ENCODE results near the gene WWC1. TPM values are rescaled to one million over a fixed set of nuclear protein-coding genes. Genes with fewer than 3 reads are reported as not detected.

WWC1 gene
- total RNA-seq, 2 experiments from 2014 or later: 1.0 to 1.3 TPM

DNA sequence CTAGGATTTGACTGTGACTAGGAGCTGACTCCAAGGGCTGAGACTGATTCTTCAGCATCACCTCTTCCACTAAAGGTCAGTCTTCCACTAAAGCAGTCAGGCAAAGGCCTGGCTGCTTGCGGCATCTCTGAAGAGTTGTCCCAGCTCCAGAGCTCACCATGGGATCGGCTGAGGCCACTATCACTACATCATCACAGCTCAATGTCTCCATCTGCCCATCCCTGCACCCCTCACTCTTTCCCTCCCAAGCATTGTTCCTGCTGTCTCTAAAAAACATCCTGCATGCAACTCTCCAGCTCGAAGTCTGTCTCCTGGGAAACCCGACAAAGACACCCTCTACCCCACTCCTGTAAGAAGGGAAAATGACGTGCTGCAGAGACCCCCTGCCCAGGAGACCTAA is 15.5 kb upstream of the WWC1 start:
- Histone ChIP-seq H3K27ac (ENCODE audit: low read depth in 1 of 2, low read length in 2 of 2) (no peak overlapping the region), H3K36me3 (ENCODE audit: insufficient read depth, low read length) (no peaks in the 10 kb centered on the region), H3K4me1 (ENCODE audit: insufficient read depth, low read length) (no peaks in the 10 kb centered on the region), H3K27me3 (ENCODE audit: control insufficient read depth in 1 of 2, insufficient read depth in 2 of 2, low read length in 2 of 2) (no peaks in the 10 kb centered on the region), H3K9me3 (ENCODE audit: control insufficient read depth in 1 of 2, insufficient read depth in 1 of 2, low read length in 2 of 2) (no peaks in the 10 kb centered on the region), H3K4me3 (ENCODE audit: low read length) (no peak overlapping the region)
- H3K9me3 Mint-ChIP-seq: no peaks in the 10 kb centered on the region
- no peaks in the 10 kb centered on the region for H3K36me3 Mint-ChIP-seq (ENCODE audit: low read depth)
- DNase-seq: no peak
- ChIA-PET CTCF (no interaction called here), POLR2A (no interaction called here)
- H3K27ac Mint-ChIP-seq: no peak overlapping the region
- no peak overlapping the region for H3K4me3 Mint-ChIP-seq
- intact Hi-C loops (cut with DNase I, micrococcal nuclease): no loop called here
- no peaks in the 10 kb centered on the region for H3K4me1 Mint-ChIP-seq (ENCODE audit: low read depth)
- H3K27me3 Mint-ChIP-seq: peaks cover 28% of the 10 kb centered on the region
- TF ChIP-seq, protein P1, sequence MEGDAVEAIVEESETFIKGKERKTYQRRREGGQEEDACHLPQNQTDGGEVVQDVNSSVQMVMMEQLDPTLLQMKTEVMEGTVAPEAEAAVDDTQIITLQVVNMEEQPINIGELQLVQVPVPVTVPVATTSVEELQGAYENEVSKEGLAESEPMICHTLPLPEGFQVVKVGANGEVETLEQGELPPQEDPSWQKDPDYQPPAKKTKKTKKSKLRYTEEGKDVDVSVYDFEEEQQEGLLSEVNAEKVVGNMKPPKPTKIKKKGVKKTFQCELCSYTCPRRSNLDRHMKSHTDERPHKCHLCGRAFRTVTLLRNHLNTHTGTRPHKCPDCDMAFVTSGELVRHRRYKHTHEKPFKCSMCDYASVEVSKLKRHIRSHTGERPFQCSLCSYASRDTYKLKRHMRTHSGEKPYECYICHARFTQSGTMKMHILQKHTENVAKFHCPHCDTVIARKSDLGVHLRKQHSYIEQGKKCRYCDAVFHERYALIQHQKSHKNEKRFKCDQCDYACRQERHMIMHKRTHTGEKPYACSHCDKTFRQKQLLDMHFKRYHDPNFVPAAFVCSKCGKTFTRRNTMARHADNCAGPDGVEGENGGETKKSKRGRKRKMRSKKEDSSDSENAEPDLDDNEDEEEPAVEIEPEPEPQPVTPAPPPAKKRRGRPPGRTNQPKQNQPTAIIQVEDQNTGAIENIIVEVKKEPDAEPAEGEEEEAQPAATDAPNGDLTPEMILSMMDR (IDR thresholded peaks at IDR 0.05): no peak
- ATAC-seq (ENCODE audit: poor library complexity): no peak

DNA sequence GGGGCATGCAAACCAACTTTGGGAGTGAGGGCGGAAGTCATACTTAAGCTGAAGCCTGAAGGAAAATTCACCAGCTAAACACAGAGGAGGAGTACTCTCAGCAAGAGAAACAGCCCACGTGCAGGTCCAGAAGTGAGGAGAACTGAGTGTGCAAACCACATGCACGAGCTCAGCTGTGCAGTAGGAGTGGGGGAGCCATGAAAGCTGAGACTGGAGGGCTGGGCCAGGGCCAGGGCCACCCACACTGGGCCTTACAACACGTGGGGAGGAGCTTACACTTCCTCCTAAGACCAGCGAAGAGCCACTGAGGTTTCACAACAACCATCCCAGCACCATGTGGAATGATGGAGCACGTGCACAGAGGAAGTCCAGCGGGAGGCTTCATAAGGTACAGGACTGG is 9.3 kb upstream of the WWC1 start:
- Histone ChIP-seq H3K27me3 (ENCODE audit: control insufficient read depth in 1 of 2, insufficient read depth in 2 of 2, low read length in 2 of 2) (peaks cover 0 to under 1% of the 10 kb centered on the region in 2 experiments), H3K4me3 (ENCODE audit: low read length) (no peak overlapping the region), H3K9me3 (ENCODE audit: control insufficient read depth in 1 of 2, insufficient read depth in 1 of 2, low read length in 2 of 2) (peaks cover 7 to 13% of the 10 kb centered on the region in 2 experiments), H3K36me3 (ENCODE audit: insufficient read depth, low read length) (no peaks in the 10 kb centered on the region), H3K4me1 (ENCODE audit: insufficient read depth, low read length) (no peaks in the 10 kb centered on the region), H3K27ac (ENCODE audit: low read depth in 1 of 2, low read length in 2 of 2) (no peak overlapping the region)
- TF ChIP-seq, protein P1 (IDR thresholded peaks at IDR 0.05): no peak
- DNase-seq: no peak
- H3K9me3 Mint-ChIP-seq: peaks cover 5% of the 10 kb centered on the region
- intact Hi-C loops (cut with DNase I, micrococcal nuclease): no loop called here
- H3K4me3 Mint-ChIP-seq: no peak overlapping the region
- H3K27ac Mint-ChIP-seq: no peak overlapping the region
- H3K36me3 Mint-ChIP-seq (ENCODE audit: low read depth): no peaks in the 10 kb centered on the region
- no peaks in the 10 kb centered on the region for H3K4me1 Mint-ChIP-seq (ENCODE audit: low read depth)
- CTCF ChIA-PET: no interaction called here
- POLR2A ChIA-PET: no interaction called here
- peaks cover 16% of the 10 kb centered on the region for H3K27me3 Mint-ChIP-seq
- ATAC-seq (ENCODE audit: poor library complexity): no peak

GRCh38 chr5:168284809-168285208 is 6.6 kb upstream of the WWC1 start:
- no peak overlapping the region for H3K27ac ChIP-seq (ENCODE audit: low read depth in 1 of 2, low read length in 2 of 2)
- DNase-seq (no peak), ATAC-seq (ENCODE audit: poor library complexity) (no peak)
- Mint-ChIP-seq H3K36me3 (ENCODE audit: low read depth) (no peaks in the 10 kb centered on the region), H3K27me3 (peaks cover 34% of the 10 kb centered on the region), H3K4me1 (ENCODE audit: low read depth) (peaks cover 2% of the 10 kb centered on the region), H3K9me3 (peaks cover 8% of the 10 kb centered on the region), H3K27ac (no peak overlapping the region), H3K4me3 (no peak overlapping the region)
- H3K4me1 ChIP-seq (ENCODE audit: insufficient read depth, low read length): no peaks in the 10 kb centered on the region
- POLR2A ChIA-PET: no interaction called here
- intact Hi-C loops (cut with DNase I, micrococcal nuclease): no loop called here
- H3K9me3 ChIP-seq (ENCODE audit: control insufficient read depth in 1 of 2, insufficient read depth in 1 of 2, low read length in 2 of 2): peaks cover 7 to 13% of the 10 kb centered on the region in 2 experiments
- no peak overlapping the region for H3K4me3 ChIP-seq (ENCODE audit: low read length)
- peaks cover 0 to 4% of the 10 kb centered on the region in 2 experiments for H3K27me3 ChIP-seq (ENCODE audit: control insufficient read depth in 1 of 2, insufficient read depth in 2 of 2, low read length in 2 of 2)
- CTCF ChIA-PET: no interaction called here
- TF ChIP-seq, protein P1 (IDR thresholded peaks at IDR 0.05): no peak
- H3K36me3 ChIP-seq (ENCODE audit: insufficient read depth, low read length): no peaks in the 10 kb centered on the region
